ENCODE results near the gene GATA6. TPM values are rescaled to one million over a fixed set of nuclear protein-coding genes. Genes with fewer than 3 reads are reported as not detected.

Gene GATA6
- total and polyA plus RNA-seq, 7 donors, result 2.5 to 16.2 (median 13.6) TPM

GRCh38 chr18:22143347-22144340 lies 25.7 kb upstream of the GATA6 start:
- Histone ChIP-seq H3K36me3 (no peaks in the 10 kb centered on the region), H3K4me3 (no peak overlapping the region), H3K9me3 (no peaks in the 10 kb centered on the region), H3K27me3 (no peaks in the 10 kb centered on the region), H3K4me1 (no peaks in the 10 kb centered on the region), H3K27ac (no peak overlapping the region)
- no peak for DNase-seq
- 56 to 81% methylated on average over 7 of the region's 7 CpGs for WGBS, 2 donors
- TF ChIP-seq POLR2A (IDR thresholded peaks at IDR 0.05) (no peak), POLR2AphosphoS5 (IDR thresholded peaks at IDR 0.05) (no peak), EP300 (IDR thresholded peaks at IDR 0.05) (no peak), CTCF (IDR thresholded peaks at IDR 0.05) (no peak)
- intact Hi-C loops (cut with DNase I), result no loop called here

DNA sequence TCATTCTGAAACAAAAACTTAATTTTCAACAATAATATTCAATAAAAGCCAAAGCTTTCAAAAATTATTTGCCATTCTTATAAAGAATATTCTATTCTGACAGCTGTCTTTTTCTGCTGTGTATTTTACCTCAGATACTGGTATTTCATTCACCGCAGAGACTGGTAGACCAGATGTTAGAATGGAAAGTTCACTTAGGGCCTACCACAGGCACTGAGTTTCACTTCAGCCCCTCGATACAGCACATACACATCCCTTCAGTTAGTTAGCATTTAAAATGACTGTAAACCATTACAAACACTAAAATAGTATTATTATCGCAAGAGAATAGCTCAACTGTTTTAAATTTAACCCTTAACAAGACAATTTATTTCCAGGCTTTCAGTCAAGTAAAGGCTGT lies 24.2 kb upstream of the GATA6 start:
- 90 to 95% methylated on average over 3 of the region's 3 CpGs for WGBS, 2 donors
- intact Hi-C loops (cut with DNase I), result no loop called here
- no peaks in the 10 kb centered on the region for H3K4me1 ChIP-seq
- DNase-seq, result no peak
- no peaks in the 10 kb centered on the region for H3K27me3 ChIP-seq
- no peak overlapping the region for H3K27ac ChIP-seq
- TF ChIP-seq POLR2A (IDR thresholded peaks at IDR 0.05), result no peak
- TF ChIP-seq CTCF (IDR thresholded peaks at IDR 0.05), result no peak
- no peak for TF ChIP-seq POLR2AphosphoS5 (IDR thresholded peaks at IDR 0.05)
- no peak for TF ChIP-seq EP300 (IDR thresholded peaks at IDR 0.05)
- no peaks in the 10 kb centered on the region for H3K9me3 ChIP-seq
- H3K36me3 ChIP-seq, result no peaks in the 10 kb centered on the region
- no peak overlapping the region for H3K4me3 ChIP-seq

DNA sequence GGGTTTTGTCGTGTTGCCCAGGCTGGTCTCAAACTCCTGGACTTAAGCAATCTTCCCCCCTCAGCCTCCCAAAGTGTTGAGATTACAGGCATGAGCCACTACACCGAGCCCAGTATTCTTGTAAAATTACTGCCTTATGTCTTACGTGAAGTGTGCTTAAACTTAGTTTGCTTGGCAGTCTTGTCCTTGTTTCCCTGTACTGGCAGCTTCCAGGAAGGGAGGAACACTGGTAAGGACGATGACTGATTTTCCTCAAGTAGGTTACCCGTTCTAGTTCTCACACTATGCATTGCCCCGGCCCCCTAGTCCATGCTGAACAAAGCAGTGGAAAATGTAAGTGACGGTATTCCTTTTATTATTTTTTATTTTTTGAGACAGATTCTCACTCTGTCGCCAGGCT lies 19.7 kb upstream of the GATA6 start:
- TF ChIP-seq POLR2AphosphoS5 (IDR thresholded peaks at IDR 0.05), result no peak
- TF ChIP-seq EP300 (IDR thresholded peaks at IDR 0.05), result no peak
- no peak for TF ChIP-seq POLR2A (IDR thresholded peaks at IDR 0.05)
- no peak for TF ChIP-seq CTCF (IDR thresholded peaks at IDR 0.05)
- Histone ChIP-seq H3K27ac (no peak overlapping the region), H3K9me3 (no peaks in the 10 kb centered on the region), H3K4me1 (peaks cover 0 to 14% (median 9%) of the 10 kb centered on the region in 4 donors), H3K36me3 (no peaks in the 10 kb centered on the region), H3K27me3 (no peaks in the 10 kb centered on the region), H3K4me3 (no peak overlapping the region)
- WGBS, 2 donors, result 83 to 89% methylated on average over 8 of the region's 8 CpGs
- DNase-seq, result no peak
- intact Hi-C loops (cut with DNase I), result no loop called here

GRCh38 chr18:22152093-22152492 lies 17.3 kb upstream of the GATA6 start:
- 87 to 95% methylated on average over 10 of the region's 10 CpGs for WGBS, 2 donors
- Histone ChIP-seq H3K27me3 (no peaks in the 10 kb centered on the region), H3K4me3 (no peak overlapping the region), H3K4me1 (peaks cover 0 to 14% (median 9%) of the 10 kb centered on the region in 4 donors), H3K27ac (no peak overlapping the region), H3K9me3 (no peaks in the 10 kb centered on the region), H3K36me3 (no peaks in the 10 kb centered on the region)
- TF ChIP-seq CTCF (IDR thresholded peaks at IDR 0.05) (no peak), EP300 (IDR thresholded peaks at IDR 0.05) (no peak), POLR2AphosphoS5 (IDR thresholded peaks at IDR 0.05) (no peak), POLR2A (IDR thresholded peaks at IDR 0.05) (no peak)
- no peak for DNase-seq
- intact Hi-C loops (cut with DNase I), result no loop called here
